Measurements from ENCODE around the gene KCTD16.

DNA sequence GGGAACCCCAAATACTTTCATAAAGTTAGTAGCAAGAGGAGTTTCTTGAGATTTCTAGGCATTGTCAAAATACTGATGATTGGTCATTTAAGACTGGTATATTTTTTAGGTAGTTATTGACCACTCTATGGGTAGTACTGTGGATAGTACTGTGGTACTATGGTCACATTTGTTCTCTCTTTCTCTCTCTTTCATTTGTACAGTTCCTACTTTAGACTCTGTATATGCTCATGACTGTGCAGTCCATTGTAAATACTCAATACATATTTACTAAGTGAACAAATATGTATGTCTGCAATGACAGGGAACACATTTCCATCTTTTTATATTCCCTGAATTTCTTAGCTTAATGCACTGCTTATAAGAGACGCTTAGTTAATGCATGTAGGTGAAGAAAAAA is 215.6 kb downstream of the KCTD16 start:
- TF ChIP-seq, protein P1, sequence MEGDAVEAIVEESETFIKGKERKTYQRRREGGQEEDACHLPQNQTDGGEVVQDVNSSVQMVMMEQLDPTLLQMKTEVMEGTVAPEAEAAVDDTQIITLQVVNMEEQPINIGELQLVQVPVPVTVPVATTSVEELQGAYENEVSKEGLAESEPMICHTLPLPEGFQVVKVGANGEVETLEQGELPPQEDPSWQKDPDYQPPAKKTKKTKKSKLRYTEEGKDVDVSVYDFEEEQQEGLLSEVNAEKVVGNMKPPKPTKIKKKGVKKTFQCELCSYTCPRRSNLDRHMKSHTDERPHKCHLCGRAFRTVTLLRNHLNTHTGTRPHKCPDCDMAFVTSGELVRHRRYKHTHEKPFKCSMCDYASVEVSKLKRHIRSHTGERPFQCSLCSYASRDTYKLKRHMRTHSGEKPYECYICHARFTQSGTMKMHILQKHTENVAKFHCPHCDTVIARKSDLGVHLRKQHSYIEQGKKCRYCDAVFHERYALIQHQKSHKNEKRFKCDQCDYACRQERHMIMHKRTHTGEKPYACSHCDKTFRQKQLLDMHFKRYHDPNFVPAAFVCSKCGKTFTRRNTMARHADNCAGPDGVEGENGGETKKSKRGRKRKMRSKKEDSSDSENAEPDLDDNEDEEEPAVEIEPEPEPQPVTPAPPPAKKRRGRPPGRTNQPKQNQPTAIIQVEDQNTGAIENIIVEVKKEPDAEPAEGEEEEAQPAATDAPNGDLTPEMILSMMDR (conservative IDR thresholded peaks at IDR 0.05 in 1 of 2, IDR thresholded peaks at IDR 0.05 in 1 of 2; ENCODE audit: extremely low read depth in 1 of 2, insufficient read depth in 1 of 2, low read depth in 1 of 2, low read length in 2 of 2), result no peak
- TF ChIP-seq EZH2 (IDR thresholded peaks at IDR 0.05; ENCODE audit: borderline replicate concordance, low read length), result no peak
